A673 (cell line): Measurements from ENCODE around the gene KCNS3.

Experiments used
- CTCF ChIP-seq: fragments of 300-800, 200-600 bp; sonication (generic); conservative IDR thresholded peaks from 2 replicates; pipeline ENCODE4 v1.5.1; 2017; ENCODE audit warnings: low read depth, mild to moderate bottlenecking, antibody characterized with exemption, low read length, moderate library complexity, mixed read lengths
- EZH2 ChIP-seq: fragments of 200-600 bp; sonication (generic); IDR thresholded peaks from 2 replicates; pipeline ENCODE4 v1.6.1; 2017; ENCODE audit warnings: borderline replicate concordance, low read depth, mild to moderate bottlenecking, mixed read lengths, antibody characterized with exemption, low read length; ENCODE audit not compliant: poor library complexity, severe bottlenecking

DNA sequence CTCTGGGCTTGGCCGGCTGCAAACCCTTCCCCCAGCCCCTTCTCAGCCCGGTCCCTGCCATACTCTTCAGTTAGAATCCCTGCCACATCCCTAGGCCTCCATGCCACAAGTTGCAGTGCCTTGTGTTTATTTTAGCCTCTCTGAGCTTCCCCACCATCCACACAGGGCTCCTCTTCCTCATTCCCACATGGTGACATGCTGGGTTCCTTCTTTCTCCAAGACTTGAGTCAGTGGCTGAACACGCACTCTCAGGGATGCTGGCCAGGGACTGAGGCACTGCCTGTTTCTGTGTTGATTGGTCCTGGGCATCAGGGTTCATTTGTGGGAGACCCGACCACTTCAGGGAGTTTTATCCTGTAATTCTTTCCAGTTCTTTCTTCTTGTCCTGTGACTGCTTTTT, 56.3 kb downstream of the KCNS3 start:
- TF ChIP-seq CTCF (no peak), EZH2 (no peak)
